ENCODE results near the gene RHOD.

- TF ChIP-seq SUZ12 (IDR thresholded peaks at IDR 0.05; ENCODE audit: extremely low read depth, insufficient read depth, insufficient read length) (no peak), YY1 (IDR thresholded peaks at IDR 0.05; ENCODE audit: insufficient read depth, insufficient read length) (no peak), ZNF274 (IDR thresholded peaks at IDR 0.05; ENCODE audit: low read depth, low read length) (no peak)
These were observed 3.0 kb downstream of the RHOD start for GRCh38 chr11:67059671-67060070.
